HUES6 (cell line): ENCODE measurements around the gene NPRL2.
"Not testable (repeated sequence)": the region's sequence is repeated elsewhere in the genome, so short reads cannot be mapped to it uniquely, and the experiment has no call there.

Experiments used
- H3K27ac ChIP-seq: 2 replicates; pipeline ENCODE4 v1.7.0; 2013; ENCODE audit warnings: low read depth, mild to moderate bottlenecking, low read length, inconsistent platforms
- H3K27me3 ChIP-seq: 2 replicates; pipeline ENCODE4 v1.6.1; 2013; ENCODE audit warnings: low read length; ENCODE audit not compliant: control insufficient read depth, insufficient read depth
- H3K36me3 ChIP-seq: 2 replicates; pipeline ENCODE4 v1.6.1; 2013; ENCODE audit warnings: low read length; ENCODE audit not compliant: control insufficient read depth, insufficient read depth
- H3K4me1 ChIP-seq: 2 replicates; pipeline ENCODE4 v1.6.1; 2013; ENCODE audit warnings: low read length; ENCODE audit not compliant: control insufficient read depth, insufficient read depth
- H3K4me3 ChIP-seq: 2 replicates; pipeline ENCODE4 v1.5.1; 2013; ENCODE audit warnings: low read depth, low read length
- H3K9ac ChIP-seq: one replicate; pipeline ENCODE4 v1.6.1; 2013; ENCODE audit warnings: mild to moderate bottlenecking, low read length
- H3K9me3 ChIP-seq: 2 replicates; pipeline ENCODE4 v1.6.1; 2013; ENCODE audit warnings: low read depth, low read length; ENCODE audit not compliant: control insufficient read depth, insufficient read depth

NPRL2 gene

DNA sequence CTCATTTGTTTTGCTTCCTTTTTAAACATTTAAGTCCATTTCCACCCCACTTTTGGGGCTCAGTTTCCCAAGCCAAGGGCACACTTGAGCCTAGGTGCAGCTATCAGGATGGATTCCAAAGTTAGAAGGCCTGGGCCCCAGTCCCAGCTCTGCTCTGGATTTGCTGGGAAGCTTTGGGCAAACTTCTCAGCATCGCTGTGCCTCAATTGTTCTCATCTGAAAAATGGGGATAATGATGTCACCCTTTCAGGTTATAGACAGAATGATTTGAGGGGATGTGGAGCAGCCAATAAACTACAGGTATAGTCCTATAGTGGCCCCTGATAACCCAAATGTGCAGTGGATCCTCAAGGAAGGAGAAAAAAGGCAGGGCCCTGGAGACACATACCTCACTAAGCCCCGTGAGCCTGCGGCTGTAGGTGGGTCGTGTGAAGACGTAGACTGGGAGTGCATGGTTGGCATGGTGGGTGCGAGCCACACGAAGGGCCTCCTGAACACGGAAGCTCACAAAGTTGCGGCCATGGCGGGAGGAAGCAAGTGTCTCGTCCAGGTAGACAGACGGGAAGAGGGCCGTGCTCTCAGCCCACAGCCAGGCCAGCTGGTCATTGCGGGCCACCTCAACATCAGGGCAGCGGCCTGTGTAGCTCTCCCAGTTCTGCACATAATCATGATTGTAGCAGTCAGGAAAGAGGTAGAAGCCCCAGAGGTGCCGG, 31.2 kb downstream of the NPRL2 start:
- Histone ChIP-seq H3K4me3 (peak overlapping the region; percentile 76; the same call in 1 of the 2 replicates), H3K27ac (no peak overlapping the region), H3K4me1 (peaks cover 36% of the 10 kb centered on the region), H3K27me3 (no peaks in the 10 kb centered on the region), H3K9me3 (no peaks in the 10 kb centered on the region), H3K36me3 (peaks cover 46% of the 10 kb centered on the region), H3K9ac (no peak overlapping the region)

DNA sequence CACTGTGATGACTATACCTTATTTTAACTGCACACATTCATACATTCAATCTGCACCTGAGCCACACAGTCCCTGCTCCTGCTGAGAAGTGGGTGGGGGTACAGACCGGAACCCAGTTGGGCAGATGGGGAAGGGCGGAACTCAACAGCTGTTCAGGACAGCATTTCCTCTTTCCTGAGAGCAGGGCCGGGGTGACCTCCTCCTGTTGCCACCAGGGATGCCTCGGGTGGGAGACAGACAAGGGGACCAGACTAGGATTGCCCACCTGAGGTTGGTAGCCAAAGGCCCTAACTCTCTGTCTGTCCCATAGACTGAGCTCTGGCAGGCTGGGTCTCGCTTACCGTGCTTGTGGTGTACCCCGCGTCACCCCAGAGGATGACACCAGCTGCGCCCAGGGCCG, 32.0 kb downstream of the NPRL2 start:
- peaks cover 46% of the 10 kb centered on the region for H3K36me3 ChIP-seq
- H3K4me3 ChIP-seq, result no peak overlapping the region
- no peaks in the 10 kb centered on the region for H3K27me3 ChIP-seq
- H3K9me3 ChIP-seq, result no peaks in the 10 kb centered on the region
- H3K9ac ChIP-seq, result no peak overlapping the region
- no peak overlapping the region for H3K27ac ChIP-seq
- H3K4me1 ChIP-seq, result peaks cover 33% of the 10 kb centered on the region

GRCh38 chr3:50318163-50318562, 32.4 kb downstream of the NPRL2 start:
- Histone ChIP-seq H3K27me3 (no peaks in the 10 kb centered on the region), H3K9me3 (no peaks in the 10 kb centered on the region), H3K4me1 (peaks cover 30% of the 10 kb centered on the region), H3K9ac (no peak overlapping the region), H3K27ac (no peak overlapping the region), H3K4me3 (no peak overlapping the region), H3K36me3 (peaks cover 46% of the 10 kb centered on the region)

DNA sequence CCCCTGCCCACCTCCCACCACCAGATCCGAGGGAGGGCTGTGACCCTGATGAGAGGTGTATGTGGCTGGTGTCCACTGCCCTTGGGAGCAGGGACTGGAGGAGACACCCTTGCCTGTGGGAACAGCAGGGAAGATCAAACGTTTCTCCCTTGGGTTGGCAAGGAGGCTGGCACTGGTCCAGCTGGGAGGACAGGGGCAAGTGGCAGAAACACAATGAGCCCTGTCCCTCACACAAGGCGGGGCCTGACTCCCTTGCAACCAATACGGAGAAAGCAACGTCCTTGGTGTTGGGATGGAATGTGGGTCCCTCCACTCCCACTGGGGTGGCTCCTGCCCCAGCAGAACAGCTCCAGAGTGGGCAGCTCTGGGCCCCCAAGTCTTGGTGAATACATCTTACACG, 33.3 kb downstream of the NPRL2 start:
- no peak overlapping the region for H3K9ac ChIP-seq
- no peaks in the 10 kb centered on the region for H3K27me3 ChIP-seq
- H3K4me3 ChIP-seq, result 0 out of 2 replicates have a peak overlapping the region, but pooled peaks have one; percentile 9
- no peaks in the 10 kb centered on the region for H3K9me3 ChIP-seq
- no peak overlapping the region for H3K27ac ChIP-seq
- H3K4me1 ChIP-seq, result peaks cover 22% of the 10 kb centered on the region
- peaks cover 46% of the 10 kb centered on the region for H3K36me3 ChIP-seq

GRCh38 chr3:50316657-50317242, 33.8 kb downstream of the NPRL2 start:
- no peak overlapping the region for H3K27ac ChIP-seq
- no peak overlapping the region for H3K9ac ChIP-seq

GRCh38 chr3:50314816-50315215, 35.8 kb downstream of the NPRL2 start:
- Histone ChIP-seq H3K4me1 (peaks cover 13% of the 10 kb centered on the region; the same call in 1 of the 2 replicates), H3K9ac (no peak overlapping the region), H3K4me3 (no peak overlapping the region), H3K27ac (no peak overlapping the region), H3K36me3 (peaks cover 42% of the 10 kb centered on the region), H3K27me3 (no peaks in the 10 kb centered on the region), H3K9me3 (peaks cover 2% of the 10 kb centered on the region; the same call in 1 of the 2 replicates)

More at GRCh38 chr3:50316657-50317242, 33.8 kb downstream of the NPRL2 start:
- H3K4me1 ChIP-seq, result peaks cover 22% of the 10 kb centered on the region
- H3K27me3 ChIP-seq, result no peaks in the 10 kb centered on the region
- 0 out of 2 replicates have a peak overlapping the region, but pooled peaks have one; percentile 9 for H3K4me3 ChIP-seq
- H3K36me3 ChIP-seq, result peaks cover 46% of the 10 kb centered on the region
- H3K9me3 ChIP-seq, result no peaks in the 10 kb centered on the region

- H3K36me3 ChIP-seq, result peaks cover 37% of the 10 kb centered on the region
- peaks cover 9% of the 10 kb centered on the region; the same call in 1 of the 2 replicates for H3K4me1 ChIP-seq
- no peaks in the 10 kb centered on the region for H3K27me3 ChIP-seq
- peaks cover 7% of the 10 kb centered on the region for H3K9me3 ChIP-seq
- no peak overlapping the region for H3K27ac ChIP-seq
- no peak overlapping the region for H3K9ac ChIP-seq
- no peak overlapping the region for H3K4me3 ChIP-seq
Measured at GRCh38 chr3:50314342-50314741, 36.2 kb downstream of the NPRL2 start.

DNA sequence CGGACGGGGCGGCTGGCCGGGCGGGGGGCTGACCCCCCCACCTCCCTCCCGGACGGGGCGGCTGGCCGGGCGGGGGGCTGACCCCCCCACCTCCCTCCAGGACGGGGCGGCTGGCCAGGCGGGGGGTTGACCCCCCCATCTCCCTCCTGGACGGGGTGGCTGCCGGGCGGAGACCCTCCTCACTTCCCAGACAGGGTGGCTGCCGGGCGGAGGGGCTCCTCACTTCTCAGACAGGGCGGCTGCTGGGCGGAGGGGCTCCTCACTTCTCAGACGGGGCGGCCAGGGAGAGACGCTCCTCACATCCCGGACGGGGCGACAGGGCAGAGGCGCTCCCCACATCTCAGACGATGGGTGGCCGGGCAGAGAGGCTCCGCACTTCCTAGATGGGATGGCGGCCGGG, 38.5 kb downstream of the NPRL2 start:
- H3K36me3 ChIP-seq, result peaks cover 16% of the 10 kb centered on the region

DNA sequence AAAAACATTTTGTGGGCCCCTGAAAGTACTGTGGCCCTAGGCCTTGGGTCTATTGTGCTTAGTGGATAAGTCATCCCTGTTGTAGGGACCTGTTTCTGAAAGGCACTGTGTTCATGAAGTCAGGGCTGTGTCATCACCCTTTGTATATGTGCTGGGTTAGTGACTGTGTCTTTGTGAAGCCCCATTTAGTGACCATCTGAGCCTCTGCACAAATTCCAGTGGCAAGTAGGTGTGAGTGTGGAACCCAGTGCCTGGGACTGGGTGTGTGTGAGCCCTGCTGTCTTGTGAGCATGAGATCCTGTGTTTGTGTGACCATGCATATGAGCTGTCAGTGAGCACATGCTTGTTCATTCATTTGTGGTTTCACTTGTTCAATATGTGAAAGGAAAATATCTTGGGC, 46.0 kb downstream of the NPRL2 start:
- no peak overlapping the region for H3K9ac ChIP-seq
- H3K27me3 ChIP-seq, result no peaks in the 10 kb centered on the region
- H3K9me3 ChIP-seq, result peaks cover 29% of the 10 kb centered on the region
- H3K27ac ChIP-seq, result no peak overlapping the region
- no peaks in the 10 kb centered on the region for H3K36me3 ChIP-seq
- no peak overlapping the region for H3K4me3 ChIP-seq
- peaks cover 21% of the 10 kb centered on the region for H3K4me1 ChIP-seq

More for the DNA sequence above, 38.5 kb downstream of the NPRL2 start:
- not testable (repeated sequence) for H3K4me3 ChIP-seq, H3K27ac ChIP-seq, H3K9ac ChIP-seq, H3K4me1 ChIP-seq, H3K27me3 ChIP-seq
- peaks cover 19% of the 10 kb centered on the region for H3K9me3 ChIP-seq

- Histone ChIP-seq H3K36me3 (no peaks in the 10 kb centered on the region), H3K4me1 (peaks cover 26% of the 10 kb centered on the region), H3K9ac (peak within 1 kb of the TSS; percentile 37), H3K27me3 (no peaks in the 10 kb centered on the region), H3K9me3 (peaks cover 19% of the 10 kb centered on the region), H3K4me3 (peak within 1 kb of the TSS; percentile 30), H3K27ac (no peak within 1 kb of the TSS)
Measured at GRCh38 chr3:50303013-50303815, 47.4 kb downstream of the NPRL2 start, which contains the start of gene HYAL1. Gene HYAL1, minus strand, starts transcription at chr3:50303574. Its CDS starts 618 bp downstream, at chr3:50302956.
